ENCODE measurements around the gene UNC93A. TPM values are rescaled to one million over a fixed set of nuclear protein-coding genes. Genes with fewer than 3 reads are reported as not detected.

The UNC93A gene
- total RNA-seq, 1 donor from 2014 or later: not detected

DNA sequence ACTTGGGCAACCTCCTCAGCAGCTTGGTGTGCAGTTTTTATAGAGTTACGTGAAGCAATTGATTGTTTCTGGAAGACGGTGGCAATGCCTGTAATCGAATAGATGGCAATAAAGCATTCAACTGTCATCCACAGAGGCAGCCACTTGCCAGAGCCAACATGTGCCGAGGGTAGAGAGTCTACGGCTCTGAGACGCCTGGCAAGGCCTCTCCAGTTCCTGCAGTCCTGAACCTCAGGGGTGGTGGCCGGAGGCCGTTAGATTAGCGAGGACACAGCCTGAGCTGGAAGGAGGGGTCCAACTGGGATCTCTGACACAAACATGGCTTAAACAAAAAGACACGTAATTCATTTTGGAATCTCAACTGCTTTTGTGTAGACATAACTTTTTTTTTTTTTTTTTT lies 33.0 kb downstream of the UNC93A start:
- Mint-ChIP-seq H3K9me3 (ENCODE audit: unreplicated experiment) (no peaks in the 10 kb centered on the region), H3K27ac (ENCODE audit: unreplicated experiment) (no peak overlapping the region)
- TF ChIP-seq, protein P1, sequence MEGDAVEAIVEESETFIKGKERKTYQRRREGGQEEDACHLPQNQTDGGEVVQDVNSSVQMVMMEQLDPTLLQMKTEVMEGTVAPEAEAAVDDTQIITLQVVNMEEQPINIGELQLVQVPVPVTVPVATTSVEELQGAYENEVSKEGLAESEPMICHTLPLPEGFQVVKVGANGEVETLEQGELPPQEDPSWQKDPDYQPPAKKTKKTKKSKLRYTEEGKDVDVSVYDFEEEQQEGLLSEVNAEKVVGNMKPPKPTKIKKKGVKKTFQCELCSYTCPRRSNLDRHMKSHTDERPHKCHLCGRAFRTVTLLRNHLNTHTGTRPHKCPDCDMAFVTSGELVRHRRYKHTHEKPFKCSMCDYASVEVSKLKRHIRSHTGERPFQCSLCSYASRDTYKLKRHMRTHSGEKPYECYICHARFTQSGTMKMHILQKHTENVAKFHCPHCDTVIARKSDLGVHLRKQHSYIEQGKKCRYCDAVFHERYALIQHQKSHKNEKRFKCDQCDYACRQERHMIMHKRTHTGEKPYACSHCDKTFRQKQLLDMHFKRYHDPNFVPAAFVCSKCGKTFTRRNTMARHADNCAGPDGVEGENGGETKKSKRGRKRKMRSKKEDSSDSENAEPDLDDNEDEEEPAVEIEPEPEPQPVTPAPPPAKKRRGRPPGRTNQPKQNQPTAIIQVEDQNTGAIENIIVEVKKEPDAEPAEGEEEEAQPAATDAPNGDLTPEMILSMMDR (IDR thresholded peaks at IDR 0.05): no peak

DNA sequence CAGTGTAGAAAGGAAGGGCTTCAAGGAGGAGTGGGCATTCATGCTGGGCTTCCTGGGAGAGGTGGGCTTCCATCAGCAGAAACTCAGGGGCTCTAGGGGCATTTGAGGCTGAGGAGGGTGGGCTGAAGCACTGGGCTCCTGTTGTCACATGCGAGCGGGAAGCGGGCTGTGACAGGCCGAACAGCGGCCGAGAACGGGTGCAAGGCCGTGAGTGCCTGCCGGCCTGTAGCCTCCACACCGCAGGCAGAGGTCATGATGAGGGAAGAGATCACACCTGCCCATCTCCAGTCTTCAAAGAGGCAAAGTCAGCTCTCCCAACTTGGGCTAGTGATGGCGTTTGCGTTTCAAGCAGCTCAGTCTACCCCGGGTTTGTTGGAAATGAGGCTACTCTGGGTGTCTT lies 34.7 kb downstream of the UNC93A start:
- Mint-ChIP-seq H3K27me3 (ENCODE audit: unreplicated experiment) (no peaks in the 10 kb centered on the region), H3K36me3 (ENCODE audit: unreplicated experiment) (no peaks in the 10 kb centered on the region), H3K4me1 (ENCODE audit: unreplicated experiment) (no peaks in the 10 kb centered on the region), H3K27ac (ENCODE audit: unreplicated experiment) (no peak overlapping the region), H3K4me3 (ENCODE audit: unreplicated experiment) (no peak overlapping the region), H3K9me3 (ENCODE audit: unreplicated experiment) (no peaks in the 10 kb centered on the region)
- TF ChIP-seq, protein P1 (IDR thresholded peaks at IDR 0.05): no peak
- peak; percentile 53 for DNase-seq (ENCODE audit: extremely low spot score, unreplicated experiment)

More for the DNA sequence above, 33.0 kb downstream of the UNC93A start:
- Mint-ChIP-seq H3K36me3 (ENCODE audit: unreplicated experiment) (no peaks in the 10 kb centered on the region), H3K4me1 (ENCODE audit: unreplicated experiment) (no peaks in the 10 kb centered on the region), H3K4me3 (ENCODE audit: unreplicated experiment) (no peak overlapping the region), H3K27me3 (ENCODE audit: unreplicated experiment) (no peaks in the 10 kb centered on the region)
- peak; percentile 67 for DNase-seq (ENCODE audit: extremely low spot score, unreplicated experiment)

DNA sequence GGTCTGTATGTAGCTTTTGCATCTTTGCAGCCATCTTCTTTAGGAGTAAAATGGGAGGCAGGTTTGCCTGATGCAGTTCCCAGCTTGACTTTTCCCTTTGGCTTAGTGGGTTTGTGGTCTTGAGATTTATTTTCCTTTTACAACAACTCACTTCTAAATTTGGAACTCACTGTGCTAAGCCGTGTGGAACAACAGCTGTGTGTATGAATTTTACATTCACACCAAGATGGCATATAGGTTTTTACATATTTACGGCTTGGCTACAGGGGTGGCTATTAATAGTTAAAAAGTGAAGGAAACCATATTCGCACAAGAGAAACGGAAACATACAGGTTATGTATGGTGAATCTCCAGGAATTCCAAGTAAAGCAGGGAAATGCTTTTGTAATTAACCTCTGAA lies 36.3 kb downstream of the UNC93A start:
- H3K4me1 Mint-ChIP-seq (ENCODE audit: unreplicated experiment): no peaks in the 10 kb centered on the region
- no peak for DNase-seq (ENCODE audit: extremely low spot score, unreplicated experiment)
- H3K27ac Mint-ChIP-seq (ENCODE audit: unreplicated experiment): no peak overlapping the region
- no peaks in the 10 kb centered on the region for H3K36me3 Mint-ChIP-seq (ENCODE audit: unreplicated experiment)
- H3K4me3 Mint-ChIP-seq (ENCODE audit: unreplicated experiment): no peak overlapping the region
- no peaks in the 10 kb centered on the region for H3K27me3 Mint-ChIP-seq (ENCODE audit: unreplicated experiment)
- TF ChIP-seq, protein P1 (IDR thresholded peaks at IDR 0.05): no peak
- no peaks in the 10 kb centered on the region for H3K9me3 Mint-ChIP-seq (ENCODE audit: unreplicated experiment)

DNA sequence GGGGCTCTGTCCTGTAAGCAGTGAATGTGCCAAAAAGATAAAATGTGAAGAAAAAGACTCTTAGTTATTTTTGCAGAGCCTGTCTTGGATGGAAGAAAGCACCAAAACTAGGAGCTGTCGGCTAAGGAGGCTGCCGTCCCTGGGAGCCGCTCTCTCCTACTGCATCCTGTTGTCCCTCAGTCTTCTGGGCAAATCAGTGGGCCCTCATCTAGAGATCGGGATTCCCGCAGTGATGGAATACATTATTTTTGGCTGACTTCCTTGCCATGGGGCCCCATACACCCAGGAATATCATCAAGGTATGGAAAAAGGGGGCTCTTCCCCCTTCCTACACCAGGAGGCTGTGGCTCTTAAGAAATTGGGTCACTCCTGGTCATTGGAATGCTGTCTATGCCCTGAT lies 37.0 kb downstream of the UNC93A start:
- H3K27ac Mint-ChIP-seq (ENCODE audit: unreplicated experiment): no peak overlapping the region
- no peaks in the 10 kb centered on the region for H3K36me3 Mint-ChIP-seq (ENCODE audit: unreplicated experiment)
- H3K4me3 Mint-ChIP-seq (ENCODE audit: unreplicated experiment): no peak overlapping the region
- H3K9me3 Mint-ChIP-seq (ENCODE audit: unreplicated experiment): no peaks in the 10 kb centered on the region
- TF ChIP-seq, protein P1 (IDR thresholded peaks at IDR 0.05): no peak
- H3K4me1 Mint-ChIP-seq (ENCODE audit: unreplicated experiment): no peaks in the 10 kb centered on the region
- no peaks in the 10 kb centered on the region for H3K27me3 Mint-ChIP-seq (ENCODE audit: unreplicated experiment)
- DNase-seq (ENCODE audit: extremely low spot score, unreplicated experiment): no peak

DNA sequence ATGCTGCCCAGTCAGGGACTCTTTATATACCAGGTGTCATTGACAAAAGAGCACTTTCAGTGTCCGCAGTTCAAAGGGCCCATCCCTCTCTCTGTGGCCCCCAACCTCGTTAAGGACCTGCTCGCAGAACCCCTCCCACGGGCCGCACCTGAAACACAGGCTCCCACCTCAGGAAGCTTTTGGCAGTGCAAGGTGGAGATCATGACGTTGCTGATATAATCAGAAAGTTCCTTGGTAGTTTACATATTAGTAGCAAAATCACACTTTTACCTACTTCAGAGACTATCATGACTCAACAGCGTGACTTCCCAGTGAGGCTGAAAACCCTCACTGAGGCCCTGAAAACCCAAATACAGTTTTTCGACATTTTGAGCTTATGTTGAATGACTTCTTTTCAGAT lies 37.9 kb downstream of the UNC93A start:
- Mint-ChIP-seq H3K36me3 (ENCODE audit: unreplicated experiment) (no peaks in the 10 kb centered on the region), H3K27ac (ENCODE audit: unreplicated experiment) (no peak overlapping the region), H3K4me1 (ENCODE audit: unreplicated experiment) (no peaks in the 10 kb centered on the region), H3K4me3 (ENCODE audit: unreplicated experiment) (no peak overlapping the region), H3K27me3 (ENCODE audit: unreplicated experiment) (no peaks in the 10 kb centered on the region), H3K9me3 (ENCODE audit: unreplicated experiment) (no peaks in the 10 kb centered on the region)
- DNase-seq (ENCODE audit: extremely low spot score, unreplicated experiment): no peak
- TF ChIP-seq, protein P1 (IDR thresholded peaks at IDR 0.05): no peak

Data from osteocyte (in vitro differentiated cells).